Chondrocyte (in vitro differentiated cells): ENCODE measurements around the gene RAP1GAP2. TPM values are rescaled to one million over a fixed set of nuclear protein-coding genes. Genes with fewer than 3 reads are reported as not detected.

Source experiments
- DNase-seq: peaks from one replicate; pipeline ENCODE4 v3.0.0; 2021; ENCODE audit warnings: mixed read lengths, low spot score
- H3K27ac Mint-ChIP-seq: one replicate; pipeline ENCODE4 v1.8.0; 2021; ENCODE audit warnings: mild to moderate bottlenecking, moderate library complexity, mixed read lengths; ENCODE audit not compliant: unreplicated experiment
- H3K27me3 Mint-ChIP-seq: 2 replicates; pipeline ENCODE4 v1.8.0; 2021; ENCODE audit warnings: low read depth, mixed read lengths
- H3K36me3 Mint-ChIP-seq: 2 replicates; pipeline ENCODE4 v1.8.0; 2021; ENCODE audit warnings: low read depth, mixed read lengths
- H3K4me1 Mint-ChIP-seq: 2 replicates; pipeline ENCODE4 v1.8.0; 2021; ENCODE audit warnings: low read depth, mild to moderate bottlenecking, mixed read lengths
- H3K4me3 Mint-ChIP-seq: one replicate; pipeline ENCODE4 v1.8.0; 2021; ENCODE audit warnings: mild to moderate bottlenecking, moderate library complexity, mixed read lengths; ENCODE audit not compliant: unreplicated experiment
- H3K9me3 Mint-ChIP-seq: 2 replicates; pipeline ENCODE4 v1.8.0; 2021; ENCODE audit warnings: low read depth, mixed read lengths
- CTCF ChIP-seq: fragments of 200-600 bp; sonication (generic); IDR thresholded peaks from 2 replicates; pipeline ENCODE4 v1.5.0; 2021; ENCODE audit warnings: antibody characterized with exemption, mild to moderate bottlenecking, moderate library complexity
- total RNA-seq: library from RNA; stranded (reverse); gene quantifications from 3 replicates; pipeline ENCODE4 v1.2.1, GENCODE V29; 2021

Gene RAP1GAP2
- total RNA-seq, 1 donor from 2014 or later = 3.4 TPM

- no peaks in the 10 kb centered on the region for H3K9me3 Mint-ChIP-seq
- TF ChIP-seq CTCF = no peak
- H3K4me1 Mint-ChIP-seq = peaks cover 6% of the 10 kb centered on the region
- H3K4me3 Mint-ChIP-seq = no peak overlapping the region
- H3K27me3 Mint-ChIP-seq = peaks cover 12% of the 10 kb centered on the region
- H3K36me3 Mint-ChIP-seq = no peaks in the 10 kb centered on the region
- no peak overlapping the region for H3K27ac Mint-ChIP-seq
- DNase-seq = no peak
Observed at GRCh38 chr17:2876467-2876866, 80.2 kb downstream of the RAP1GAP2 start.

GRCh38 chr17:2878751-2879254 is 82.6 kb downstream of the RAP1GAP2 start:
- Mint-ChIP-seq H3K4me1 (peaks cover 14% of the 10 kb centered on the region), H3K27ac (no peak overlapping the region), H3K27me3 (peaks cover 14% of the 10 kb centered on the region)

GRCh38 chr17:2880050-2880449 is 83.8 kb downstream of the RAP1GAP2 start:
- no peak for DNase-seq
- no peak for TF ChIP-seq CTCF
- Mint-ChIP-seq H3K36me3 (no peaks in the 10 kb centered on the region), H3K9me3 (no peaks in the 10 kb centered on the region), H3K4me1 (peaks cover 15% of the 10 kb centered on the region), H3K27ac (no peak overlapping the region), H3K27me3 (peaks cover 14% of the 10 kb centered on the region), H3K4me3 (no peak overlapping the region)

More at GRCh38 chr17:2878751-2879254, 82.6 kb downstream of the RAP1GAP2 start:
- TF ChIP-seq CTCF = no peak
- no peaks in the 10 kb centered on the region for H3K36me3 Mint-ChIP-seq
- no peak for DNase-seq
- no peaks in the 10 kb centered on the region for H3K9me3 Mint-ChIP-seq
- no peak overlapping the region for H3K4me3 Mint-ChIP-seq

GRCh38 chr17:2881295-2881694 is 85.1 kb downstream of the RAP1GAP2 start:
- H3K27ac Mint-ChIP-seq = no peak overlapping the region
- DNase-seq = no peak
- no peak for TF ChIP-seq CTCF
- no peaks in the 10 kb centered on the region for H3K9me3 Mint-ChIP-seq
- no peak overlapping the region for H3K4me3 Mint-ChIP-seq
- peaks cover 11% of the 10 kb centered on the region for H3K27me3 Mint-ChIP-seq
- peaks cover 15% of the 10 kb centered on the region for H3K4me1 Mint-ChIP-seq
- no peaks in the 10 kb centered on the region for H3K36me3 Mint-ChIP-seq

GRCh38 chr17:2883544-2884213 is 87.4 kb downstream of the RAP1GAP2 start:
- Mint-ChIP-seq H3K27me3 (peaks cover 7% of the 10 kb centered on the region), H3K9me3 (no peaks in the 10 kb centered on the region), H3K36me3 (no peaks in the 10 kb centered on the region), H3K4me1 (peaks cover 15% of the 10 kb centered on the region), H3K27ac (no peak overlapping the region), H3K4me3 (no peak overlapping the region)
- no peak for TF ChIP-seq CTCF
- DNase-seq = no peak
